Measurements from ENCODE around the gene BAZ1B.
A peak's percentile ranks its signal among the peaks of the same experiment; 100 is the strongest.
"Not testable (repeated sequence)": the region's sequence is repeated elsewhere in the genome, so short reads cannot be mapped to it uniquely, and the experiment has no call there.

BAZ1B gene

DNA sequence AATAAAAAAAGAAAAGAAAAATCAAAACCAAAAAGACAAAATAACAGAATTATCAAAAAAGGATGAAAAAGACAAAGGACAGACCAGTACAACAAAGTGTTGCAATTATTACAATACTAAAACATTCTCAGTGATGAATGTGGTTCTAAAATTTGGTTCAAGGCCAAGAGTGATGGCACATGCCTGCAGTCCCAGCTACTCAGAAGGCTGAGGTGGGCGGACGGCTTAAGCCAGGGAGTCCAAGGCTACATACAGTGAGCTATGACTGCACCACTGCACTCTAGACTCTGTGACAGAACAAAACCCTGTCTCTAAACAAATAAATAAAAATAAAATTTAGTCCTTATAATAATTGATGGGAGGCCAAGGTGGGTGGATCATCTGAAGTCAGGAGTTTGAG, 14.5 kb downstream of the BAZ1B start:
- WGBS, 2 experiments = 95 to 96% methylated on average over 2 of the region's 2 CpGs
- H3K27ac ChIP-seq (ENCODE audit: insufficient read depth, low read depth, low read length, poor library complexity, severe bottlenecking) = no peak overlapping the region
- H3K4me3 ChIP-seq (ENCODE audit: insufficient read depth, low read depth, low read length) = no peak overlapping the region
- no peaks in the 10 kb centered on the region for H3K4me1 ChIP-seq (ENCODE audit: control insufficient read depth, insufficient read depth, low read length)
- H3K9me3 ChIP-seq (ENCODE audit: control insufficient read depth, low read length) = no peaks in the 10 kb centered on the region
- H3K36me3 ChIP-seq (ENCODE audit: control insufficient read depth, insufficient read depth, low read length) = peaks cover 71% of the 10 kb centered on the region
- H3K27me3 ChIP-seq (ENCODE audit: control insufficient read depth, insufficient read depth, low read length, poor library complexity, severe bottlenecking) = no peaks in the 10 kb centered on the region

DNA sequence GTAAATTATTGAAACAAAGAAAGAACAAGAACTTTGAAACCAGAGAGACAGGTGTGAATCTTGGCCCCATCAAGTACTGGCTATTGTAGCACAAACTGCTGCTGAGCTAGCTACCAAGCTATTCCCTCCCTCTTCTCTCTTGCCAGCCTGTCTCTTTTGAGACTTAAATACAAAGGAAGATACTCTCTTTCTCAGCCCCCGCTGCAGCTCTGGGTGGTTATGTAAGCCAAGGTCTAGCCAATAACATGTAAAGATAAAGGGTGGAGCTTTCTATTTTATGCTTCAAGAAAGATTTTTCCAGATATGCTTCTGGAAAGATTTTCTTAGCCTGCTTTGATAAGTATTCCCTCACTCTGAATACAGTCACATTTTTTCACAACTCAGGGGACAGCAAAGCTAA, 17.2 kb downstream of the BAZ1B start:
- no peaks in the 10 kb centered on the region for H3K27me3 ChIP-seq (ENCODE audit: control insufficient read depth, insufficient read depth, low read length, poor library complexity, severe bottlenecking)
- 93% methylated on average over 1 of the region's 1 CpG; no CpG with 5 or more reads in 1 of the 2 experiments for WGBS, 2 experiments
- H3K9me3 ChIP-seq (ENCODE audit: control insufficient read depth, low read length) = no peaks in the 10 kb centered on the region
- no peaks in the 10 kb centered on the region for H3K4me1 ChIP-seq (ENCODE audit: control insufficient read depth, insufficient read depth, low read length)
- peaks cover 71% of the 10 kb centered on the region for H3K36me3 ChIP-seq (ENCODE audit: control insufficient read depth, insufficient read depth, low read length)
- H3K27ac ChIP-seq (ENCODE audit: insufficient read depth, low read depth, low read length, poor library complexity, severe bottlenecking) = no peak overlapping the region
- no peak overlapping the region for H3K4me3 ChIP-seq (ENCODE audit: insufficient read depth, low read depth, low read length)

DNA sequence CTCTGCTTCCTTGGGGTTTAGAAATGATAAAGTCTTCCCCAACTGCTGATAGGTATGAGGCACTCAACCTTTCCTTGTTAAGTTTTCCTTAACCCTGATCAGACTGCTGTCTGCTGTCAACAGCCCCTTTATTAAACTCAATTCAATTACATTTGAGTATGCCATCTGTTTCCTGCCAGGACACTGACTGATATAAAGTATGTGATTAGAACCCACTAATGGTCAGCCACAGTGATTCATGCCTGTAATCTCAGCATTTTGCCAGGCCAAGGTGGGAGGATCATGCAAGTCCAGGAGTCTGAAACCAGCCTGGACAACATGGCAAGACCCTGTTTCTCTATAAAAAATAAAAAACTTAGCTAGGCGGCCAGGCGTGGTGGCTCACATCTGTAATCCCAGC, 18.1 kb downstream of the BAZ1B start:
- Histone ChIP-seq H3K4me3 (ENCODE audit: insufficient read depth, low read depth, low read length) (no peak overlapping the region), H3K4me1 (ENCODE audit: control insufficient read depth, insufficient read depth, low read length) (no peaks in the 10 kb centered on the region), H3K27me3 (ENCODE audit: control insufficient read depth, insufficient read depth, low read length, poor library complexity, severe bottlenecking) (no peaks in the 10 kb centered on the region), H3K27ac (ENCODE audit: insufficient read depth, low read depth, low read length, poor library complexity, severe bottlenecking) (no peak overlapping the region), H3K9me3 (ENCODE audit: control insufficient read depth, low read length) (no peaks in the 10 kb centered on the region), H3K36me3 (ENCODE audit: control insufficient read depth, insufficient read depth, low read length) (peaks cover 71% of the 10 kb centered on the region)
- WGBS, 2 experiments = 97% methylated on average over 2 of the region's 2 CpGs

DNA sequence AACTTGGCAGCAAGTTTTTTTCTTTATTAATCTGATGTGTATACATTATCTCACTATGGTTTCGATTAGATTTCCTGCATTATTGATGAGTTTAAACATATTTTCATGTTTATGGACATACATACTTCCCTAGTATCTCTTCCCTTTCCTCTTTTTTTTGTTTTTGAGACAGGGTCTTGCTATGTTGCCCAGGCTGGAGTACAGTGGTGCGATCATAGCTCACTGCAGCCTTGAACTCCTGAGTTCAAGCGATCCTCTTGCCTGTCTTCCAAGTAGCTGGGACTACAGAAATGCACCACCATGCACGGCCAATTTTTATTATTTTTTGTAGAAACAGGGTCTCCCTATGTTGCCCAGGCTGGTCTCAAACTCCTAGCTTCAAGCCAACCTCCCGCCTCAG, 18.9 kb downstream of the BAZ1B start:
- Histone ChIP-seq H3K36me3 (ENCODE audit: control insufficient read depth, insufficient read depth, low read length) (peaks cover 72% of the 10 kb centered on the region), H3K27ac (ENCODE audit: insufficient read depth, low read depth, low read length, poor library complexity, severe bottlenecking) (no peak overlapping the region), H3K4me1 (ENCODE audit: control insufficient read depth, insufficient read depth, low read length) (no peaks in the 10 kb centered on the region), H3K27me3 (ENCODE audit: control insufficient read depth, insufficient read depth, low read length, poor library complexity, severe bottlenecking) (no peaks in the 10 kb centered on the region), H3K9me3 (ENCODE audit: control insufficient read depth, low read length) (no peaks in the 10 kb centered on the region), H3K4me3 (ENCODE audit: insufficient read depth, low read depth, low read length) (no peak overlapping the region)
- 93 to 97% methylated on average over 4 of the region's 5 CpGs for WGBS, 2 experiments

DNA sequence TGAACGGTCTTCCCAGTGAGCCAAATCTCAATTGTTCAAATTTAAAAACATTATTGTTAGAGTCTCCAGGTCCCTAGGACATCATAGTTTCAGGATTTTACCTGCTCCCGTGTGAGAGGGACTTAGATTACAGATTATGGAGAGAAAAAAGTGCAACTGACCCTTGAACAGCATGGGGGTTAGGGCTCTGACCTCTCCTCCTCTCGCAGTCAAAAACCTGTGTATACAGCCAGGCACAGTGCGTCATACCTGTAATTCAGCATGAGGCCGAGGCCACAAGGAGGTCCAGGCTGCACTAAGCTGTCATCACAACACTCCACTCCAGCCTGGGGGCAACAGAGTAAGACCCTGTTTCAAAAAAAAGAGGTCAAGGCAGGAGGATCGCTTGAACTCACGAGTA, 25.5 kb downstream of the BAZ1B start:
- Histone ChIP-seq H3K9me3 (ENCODE audit: control insufficient read depth, low read length) (no peaks in the 10 kb centered on the region), H3K27me3 (ENCODE audit: control insufficient read depth, insufficient read depth, low read length, poor library complexity, severe bottlenecking) (no peaks in the 10 kb centered on the region), H3K36me3 (ENCODE audit: control insufficient read depth, insufficient read depth, low read length) (peaks cover 67% of the 10 kb centered on the region), H3K4me3 (ENCODE audit: insufficient read depth, low read depth, low read length) (no peak overlapping the region), H3K4me1 (ENCODE audit: control insufficient read depth, insufficient read depth, low read length) (no peaks in the 10 kb centered on the region), H3K27ac (ENCODE audit: insufficient read depth, low read depth, low read length, poor library complexity, severe bottlenecking) (peak overlapping the region; percentile 6)
- WGBS, 2 experiments = 94 to 95% methylated on average over 7 of the region's 7 CpGs

DNA sequence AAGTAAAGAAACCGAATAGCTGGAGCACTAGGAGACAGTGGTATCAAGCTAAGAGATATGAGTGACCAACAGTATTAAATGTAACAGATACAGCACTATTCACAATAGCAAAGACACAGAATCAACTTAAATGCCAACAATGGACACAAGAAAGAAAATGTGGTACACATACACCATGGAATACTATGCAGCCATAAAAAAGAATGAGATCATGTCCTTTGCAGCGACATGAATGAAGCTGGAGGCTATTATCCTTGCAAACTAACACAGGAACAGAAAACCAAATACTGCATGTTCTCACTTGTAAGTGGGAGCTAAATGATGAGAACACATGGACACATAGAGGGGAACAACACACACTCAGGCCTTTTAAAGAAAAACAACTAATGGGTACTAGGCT, 26.6 kb downstream of the BAZ1B start:
- H3K9me3 ChIP-seq (ENCODE audit: control insufficient read depth, low read length); H3K27me3 ChIP-seq (ENCODE audit: control insufficient read depth, insufficient read depth, low read length, poor library complexity, severe bottlenecking); H3K4me3 ChIP-seq (ENCODE audit: insufficient read depth, low read depth, low read length); H3K4me1 ChIP-seq (ENCODE audit: control insufficient read depth, insufficient read depth, low read length); H3K27ac ChIP-seq (ENCODE audit: insufficient read depth, low read depth, low read length, poor library complexity, severe bottlenecking): not testable (repeated sequence)
- WGBS, 2 experiments = 92 to 97% methylated on average over 2 of the region's 2 CpGs
- peaks cover 78% of the 10 kb centered on the region for H3K36me3 ChIP-seq (ENCODE audit: control insufficient read depth, insufficient read depth, low read length)

DNA sequence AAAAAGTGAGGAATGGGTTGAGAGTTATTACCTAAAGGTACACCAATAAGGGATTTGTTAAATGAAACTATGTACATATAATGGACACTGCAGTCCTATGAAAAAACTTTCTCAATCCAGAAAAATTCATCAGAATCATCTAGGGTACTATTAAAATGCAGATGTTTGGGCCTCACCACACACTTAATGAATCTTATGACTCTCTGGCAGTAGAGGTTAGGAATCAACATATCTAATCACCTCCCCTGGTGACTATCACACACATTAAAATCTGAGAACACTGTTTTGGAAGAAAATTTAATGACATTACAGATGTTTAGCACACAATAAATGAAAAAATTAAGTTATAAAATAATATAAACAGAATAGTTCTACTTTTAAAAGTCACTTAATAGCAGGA, 32.1 kb downstream of the BAZ1B start:
- Histone ChIP-seq H3K4me3 (ENCODE audit: insufficient read depth, low read depth, low read length) (no peak overlapping the region), H3K27me3 (ENCODE audit: control insufficient read depth, insufficient read depth, low read length, poor library complexity, severe bottlenecking) (no peaks in the 10 kb centered on the region), H3K4me1 (ENCODE audit: control insufficient read depth, insufficient read depth, low read length) (no peaks in the 10 kb centered on the region), H3K27ac (ENCODE audit: insufficient read depth, low read depth, low read length, poor library complexity, severe bottlenecking) (no peak overlapping the region), H3K9me3 (ENCODE audit: control insufficient read depth, low read length) (no peaks in the 10 kb centered on the region), H3K36me3 (ENCODE audit: control insufficient read depth, insufficient read depth, low read length) (peaks cover 77% of the 10 kb centered on the region)

DNA sequence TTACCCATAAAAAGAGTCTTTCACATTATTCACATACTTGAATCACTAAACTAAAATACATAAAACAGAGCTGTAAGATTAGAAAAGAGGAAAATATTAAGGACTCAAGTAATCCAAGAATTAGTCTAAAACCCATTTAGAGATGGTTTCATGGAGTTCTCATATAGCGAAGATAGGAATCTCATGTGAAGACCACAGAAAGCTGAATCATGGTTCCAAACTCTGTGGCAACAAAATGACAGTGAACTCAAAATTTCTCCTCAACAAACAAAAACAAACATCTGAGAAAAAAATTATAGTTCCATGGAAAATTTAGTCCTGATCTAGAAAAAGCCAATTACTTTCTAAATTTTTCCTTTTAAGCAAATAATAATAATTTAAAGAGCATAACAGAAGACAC, 34.6 kb downstream of the BAZ1B start:
- WGBS, 2 experiments = 91 to 97% methylated on average over 1 of the region's 1 CpG
- no peak overlapping the region for H3K27ac ChIP-seq (ENCODE audit: insufficient read depth, low read depth, low read length, poor library complexity, severe bottlenecking)
- no peaks in the 10 kb centered on the region for H3K27me3 ChIP-seq (ENCODE audit: control insufficient read depth, insufficient read depth, low read length, poor library complexity, severe bottlenecking)
- H3K4me3 ChIP-seq (ENCODE audit: insufficient read depth, low read depth, low read length) = no peak overlapping the region
- H3K4me1 ChIP-seq (ENCODE audit: control insufficient read depth, insufficient read depth, low read length) = no peaks in the 10 kb centered on the region
- no peaks in the 10 kb centered on the region for H3K9me3 ChIP-seq (ENCODE audit: control insufficient read depth, low read length)
- H3K36me3 ChIP-seq (ENCODE audit: control insufficient read depth, insufficient read depth, low read length) = peaks cover 65% of the 10 kb centered on the region

DNA sequence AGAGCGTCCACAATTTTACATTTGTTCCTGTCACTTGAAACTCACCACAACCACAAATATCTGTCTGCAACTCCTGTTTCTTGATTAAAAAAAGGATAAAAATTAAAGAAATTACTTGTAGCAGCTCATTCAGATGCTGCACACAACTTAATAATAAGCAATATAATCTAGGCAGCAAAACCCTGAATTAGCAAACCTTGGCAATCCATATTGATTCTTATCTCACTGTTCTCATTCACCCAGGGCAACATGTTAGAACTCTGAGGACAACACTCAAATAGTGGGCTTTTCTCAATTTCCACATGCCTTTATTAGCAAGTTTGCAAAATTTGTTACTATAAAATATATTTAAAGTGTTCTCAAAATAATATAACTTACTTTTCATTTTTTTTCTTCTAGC, 38.9 kb downstream of the BAZ1B start:
- Histone ChIP-seq H3K4me3 (ENCODE audit: insufficient read depth, low read depth, low read length) (no peak overlapping the region), H3K27me3 (ENCODE audit: control insufficient read depth, insufficient read depth, low read length, poor library complexity, severe bottlenecking) (no peaks in the 10 kb centered on the region), H3K36me3 (ENCODE audit: control insufficient read depth, insufficient read depth, low read length) (peaks cover 41% of the 10 kb centered on the region), H3K27ac (ENCODE audit: insufficient read depth, low read depth, low read length, poor library complexity, severe bottlenecking) (no peak overlapping the region), H3K9me3 (ENCODE audit: control insufficient read depth, low read length) (no peaks in the 10 kb centered on the region), H3K4me1 (ENCODE audit: control insufficient read depth, insufficient read depth, low read length) (no peaks in the 10 kb centered on the region)
- 100% methylated on average over 1 of the region's 1 CpG; no CpG with 5 or more reads in 1 of the 2 experiments for WGBS, 2 experiments

DNA sequence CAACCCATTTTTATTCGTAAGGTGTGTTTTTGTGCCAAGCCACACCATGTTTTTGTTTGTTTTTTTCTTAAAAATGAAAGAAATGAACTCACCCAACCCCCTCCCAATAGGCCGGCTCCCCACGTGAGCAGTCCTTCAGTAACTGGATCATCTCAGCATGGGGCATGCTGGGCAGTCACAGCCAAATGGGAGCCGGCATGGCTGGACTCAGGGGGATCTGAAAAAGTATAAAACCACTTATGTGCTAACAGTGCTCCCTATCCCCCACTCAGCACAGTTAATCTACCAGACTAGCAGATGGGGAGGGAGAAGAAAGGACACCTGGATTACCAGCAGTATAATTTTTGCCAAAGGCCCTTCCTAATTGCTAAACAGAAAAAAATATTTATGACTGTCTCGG, 39.3 kb downstream of the BAZ1B start:
- H3K36me3 ChIP-seq (ENCODE audit: control insufficient read depth, insufficient read depth, low read length) = peaks cover 41% of the 10 kb centered on the region
- no peaks in the 10 kb centered on the region for H3K4me1 ChIP-seq (ENCODE audit: control insufficient read depth, insufficient read depth, low read length)
- no peak overlapping the region for H3K27ac ChIP-seq (ENCODE audit: insufficient read depth, low read depth, low read length, poor library complexity, severe bottlenecking)
- no peaks in the 10 kb centered on the region for H3K9me3 ChIP-seq (ENCODE audit: control insufficient read depth, low read length)
- H3K4me3 ChIP-seq (ENCODE audit: insufficient read depth, low read depth, low read length) = no peak overlapping the region
- 53 to 56% methylated on average over 5 of the region's 5 CpGs for WGBS, 2 experiments
- no peaks in the 10 kb centered on the region for H3K27me3 ChIP-seq (ENCODE audit: control insufficient read depth, insufficient read depth, low read length, poor library complexity, severe bottlenecking)

DNA sequence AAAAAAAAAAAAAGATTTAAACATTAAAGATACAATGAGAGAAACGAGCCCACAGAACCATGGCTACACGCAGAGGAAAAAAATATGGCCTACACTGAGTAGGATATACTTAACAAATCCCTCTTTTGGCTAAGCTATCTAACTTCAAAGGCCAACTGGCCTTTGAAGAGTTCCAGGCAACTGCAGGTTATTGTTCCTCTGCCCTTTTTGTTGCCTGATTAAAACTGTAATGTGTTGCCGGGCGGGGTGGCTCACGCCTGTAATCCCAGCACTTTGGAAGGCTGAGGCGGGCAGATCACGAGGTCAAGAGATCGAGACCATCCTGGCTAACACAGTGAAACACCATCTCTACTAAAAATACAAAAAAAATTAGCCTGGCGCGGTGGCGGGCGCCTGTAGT, 40.6 kb downstream of the BAZ1B start:
- not testable (repeated sequence) for H3K27me3 ChIP-seq (ENCODE audit: control insufficient read depth, insufficient read depth, low read length, poor library complexity, severe bottlenecking); H3K4me3 ChIP-seq (ENCODE audit: insufficient read depth, low read depth, low read length); H3K4me1 ChIP-seq (ENCODE audit: control insufficient read depth, insufficient read depth, low read length); H3K9me3 ChIP-seq (ENCODE audit: control insufficient read depth, low read length); H3K27ac ChIP-seq (ENCODE audit: insufficient read depth, low read depth, low read length, poor library complexity, severe bottlenecking)
- 93% methylated on average over 12 of the region's 12 CpGs for WGBS, 2 experiments
- H3K36me3 ChIP-seq (ENCODE audit: control insufficient read depth, insufficient read depth, low read length) = peaks cover 41% of the 10 kb centered on the region

All from ectodermal cell (in vitro differentiated cells).